Esophagus squamous epithelium (tissue), 4 donors: ENCODE results near the gene PPP2R1B.

Experiments used
- POLR2A ChIP-seq, 4 donors: fragments of 450-650 bp; IDR thresholded peaks; one replicate each; pipeline ENCODE4 v1.6.1; 2017; ENCODE audit warnings: antibody characterized with exemption in 4 of 4, mild to moderate bottlenecking in 4 of 4, moderate library complexity in 3 of 4
- TF ChIP-seq, protein P1 (sequence below), 6 experiments: fragments of 450-650 bp in 4 of 6; fragments of 200-600 bp in 2 of 6; sonication (generic) in 2 of 6; IDR thresholded peaks; one replicate each; pipeline ENCODE4 v1.5.1; 2016 to 2019; ENCODE audit warnings: antibody characterized with exemption in 6 of 6, mild to moderate bottlenecking in 4 of 6, moderate library complexity in 4 of 6

DNA sequence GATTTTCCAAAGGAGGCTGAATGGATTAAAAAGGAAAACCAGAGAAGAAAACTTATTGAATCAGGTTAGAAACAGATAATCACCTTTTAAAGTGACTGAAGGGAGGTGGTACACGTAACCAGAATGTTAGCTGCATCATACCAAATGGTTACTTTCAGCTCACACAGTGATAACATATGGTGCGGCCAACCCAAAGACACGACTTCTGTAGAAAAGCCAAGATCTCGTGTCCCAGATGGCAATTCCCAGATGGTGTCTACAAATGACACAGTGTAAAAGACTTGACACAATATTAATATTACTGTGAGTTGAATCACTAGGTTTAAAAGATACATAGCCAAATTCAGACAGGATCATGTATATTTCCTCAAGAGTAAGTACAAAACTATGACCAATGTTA is 5.2 kb downstream of the PPP2R1B start:
- TF ChIP-seq, protein P1, sequence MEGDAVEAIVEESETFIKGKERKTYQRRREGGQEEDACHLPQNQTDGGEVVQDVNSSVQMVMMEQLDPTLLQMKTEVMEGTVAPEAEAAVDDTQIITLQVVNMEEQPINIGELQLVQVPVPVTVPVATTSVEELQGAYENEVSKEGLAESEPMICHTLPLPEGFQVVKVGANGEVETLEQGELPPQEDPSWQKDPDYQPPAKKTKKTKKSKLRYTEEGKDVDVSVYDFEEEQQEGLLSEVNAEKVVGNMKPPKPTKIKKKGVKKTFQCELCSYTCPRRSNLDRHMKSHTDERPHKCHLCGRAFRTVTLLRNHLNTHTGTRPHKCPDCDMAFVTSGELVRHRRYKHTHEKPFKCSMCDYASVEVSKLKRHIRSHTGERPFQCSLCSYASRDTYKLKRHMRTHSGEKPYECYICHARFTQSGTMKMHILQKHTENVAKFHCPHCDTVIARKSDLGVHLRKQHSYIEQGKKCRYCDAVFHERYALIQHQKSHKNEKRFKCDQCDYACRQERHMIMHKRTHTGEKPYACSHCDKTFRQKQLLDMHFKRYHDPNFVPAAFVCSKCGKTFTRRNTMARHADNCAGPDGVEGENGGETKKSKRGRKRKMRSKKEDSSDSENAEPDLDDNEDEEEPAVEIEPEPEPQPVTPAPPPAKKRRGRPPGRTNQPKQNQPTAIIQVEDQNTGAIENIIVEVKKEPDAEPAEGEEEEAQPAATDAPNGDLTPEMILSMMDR (IDR thresholded peaks at IDR 0.05) = no peak
- TF ChIP-seq POLR2A (IDR thresholded peaks at IDR 0.05) = no peak
